HG03469 (cell line): ENCODE measurements around the gene ZDHHC1.
"Not testable (repeated sequence)": the region's sequence is repeated elsewhere in the genome, so short reads cannot be mapped to it uniquely, and the experiment has no call there.

Experiments used
- ATAC-seq: cut with Tn5 transposase; IDR thresholded peaks from one replicate; pipeline ENCODE4 v1.9.1; 2021; ENCODE audit warnings: mild to moderate bottlenecking, moderate library complexity, moderate number of reproducible peaks; ENCODE audit not compliant: unreplicated experiment

ZDHHC1 gene

GRCh38 chr16:67378642-67379041 lies 37.6 kb downstream of the ZDHHC1 start:
- ATAC-seq: no peak

- ATAC-seq: not testable (repeated sequence)
Measured at GRCh38 chr16:67376012-67376411, 40.3 kb downstream of the ZDHHC1 start.

- no peak for ATAC-seq
Measured at GRCh38 chr16:67372664-67373063, 43.6 kb downstream of the ZDHHC1 start.

GRCh38 chr16:67370661-67371060 lies 45.6 kb downstream of the ZDHHC1 start:
- ATAC-seq: no peak

GRCh38 chr16:67364600-67365235 lies 51.6 kb downstream of the ZDHHC1 start:
- ATAC-seq: no peak

GRCh38 chr16:67361038-67361437 lies 55.2 kb downstream of the ZDHHC1 start:
- ATAC-seq: no peak

GRCh38 chr16:67359540-67360269 lies 56.6 kb downstream of the ZDHHC1 start:
- ATAC-seq: not testable (repeated sequence)

- ATAC-seq: no peak
Measured at GRCh38 chr16:67357561-67357960, 58.7 kb downstream of the ZDHHC1 start.

- ATAC-seq: no peak
Measured at GRCh38 chr16:67356396-67356795, 59.9 kb downstream of the ZDHHC1 start.

GRCh38 chr16:67352463-67352862 lies 63.8 kb downstream of the ZDHHC1 start:
- ATAC-seq: not testable (repeated sequence)

GRCh38 chr16:67350324-67350723 lies 66.0 kb downstream of the ZDHHC1 start:
- ATAC-seq: no peak

GRCh38 chr16:67349172-67349571 lies 67.1 kb downstream of the ZDHHC1 start:
- no peak for ATAC-seq

- no peak for ATAC-seq
Measured at GRCh38 chr16:67346341-67346740, 69.9 kb downstream of the ZDHHC1 start.

- ATAC-seq: no peak
Measured at GRCh38 chr16:67345401-67345800, 70.9 kb downstream of the ZDHHC1 start.
